Hematopoietic multipotent progenitor cell treated with erythropoietin and hydrocortisone succinate and interleukin-3 and kit ligand, for 8 days (in vitro differentiated cells): ENCODE results near the gene NDRG4.

Experiments used
- DNase-seq: peaks from one replicate; pipeline ENCODE4 v3.0.0-alpha.2; 2015

Gene NDRG4

DNA sequence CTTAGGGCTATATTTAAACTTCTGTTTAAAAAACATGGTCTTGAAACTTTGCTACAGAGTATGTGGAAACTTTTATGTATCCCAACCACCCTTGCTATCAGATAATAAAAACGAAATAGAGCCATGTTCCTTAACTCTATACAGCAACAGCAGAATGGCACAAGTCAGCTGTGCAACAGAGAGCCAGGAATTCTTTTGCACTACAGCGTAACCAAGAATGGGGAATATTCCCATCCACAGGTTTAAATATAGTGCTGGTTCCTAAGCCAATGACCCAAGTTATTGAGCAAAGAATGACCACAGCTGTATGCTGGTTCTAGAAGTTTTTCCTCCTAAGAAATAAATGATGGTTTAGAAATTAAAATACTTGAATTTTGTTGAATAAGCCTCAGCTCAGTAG lies 48.4 kb downstream of the NDRG4 start:
- DNase-seq: no peak

DNA sequence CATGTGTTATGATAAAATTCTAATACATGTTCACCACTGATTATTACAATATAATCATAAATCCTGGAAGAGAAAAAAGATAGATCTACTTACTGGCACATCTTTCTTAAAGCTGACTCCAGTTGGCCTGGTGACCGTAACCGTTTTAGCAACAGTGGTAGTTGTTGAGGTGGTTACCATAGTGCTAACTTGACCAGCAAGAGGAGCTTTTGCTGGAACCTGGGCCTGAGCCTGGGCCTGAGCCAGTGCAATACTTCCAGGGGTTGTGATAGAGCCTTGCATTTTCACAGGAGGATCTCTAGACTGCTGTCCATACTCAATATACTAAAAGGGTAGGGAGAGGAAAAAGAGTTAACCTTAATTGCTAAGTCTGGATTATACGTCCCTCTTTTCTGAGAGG lies 51.6 kb downstream of the NDRG4 start:
- DNase-seq: no peak

DNA sequence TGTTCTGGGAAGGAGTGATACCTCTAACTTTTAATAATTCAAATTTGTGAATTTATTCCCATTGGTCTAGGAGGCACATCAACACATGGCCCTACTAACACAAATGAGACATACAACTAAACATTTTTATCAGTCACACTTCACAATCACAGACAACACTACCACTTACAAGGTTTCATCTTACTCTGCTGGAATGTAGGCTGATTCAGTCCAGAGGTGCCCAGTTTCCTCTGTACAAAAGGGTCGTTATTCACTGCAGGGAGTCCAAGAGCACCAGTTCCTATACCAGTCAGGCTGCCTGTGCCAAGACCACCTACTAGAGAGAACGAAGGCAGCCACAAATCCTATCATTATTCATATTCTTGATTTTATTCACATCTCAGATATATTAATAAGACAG lies 56.7 kb downstream of the NDRG4 start:
- no peak for DNase-seq
